GM23248 (cell line): ENCODE measurements around the gene ZDHHC20. TPM values are rescaled to one million over a fixed set of nuclear protein-coding genes. Genes with fewer than 3 reads are reported as not detected.

Experiments used
- DNase-seq: peaks from one replicate; pipeline ENCODE4 v3.0.0-alpha.2; 2015
- H2AFZ ChIP-seq: fragments of 200-600 bp; sonication (generic); 2 replicates; pipeline ENCODE4 v1.6.1; 2016; ENCODE audit warnings: antibody characterized with exemption
- H3F3A ChIP-seq: fragments of 200-600 bp; sonication (generic); 2 replicates; pipeline ENCODE4 v1.6.1; 2016; ENCODE audit warnings: mild to moderate bottlenecking, antibody characterized with exemption, mixed run types; ENCODE audit not compliant: insufficient read depth
- H3K27ac ChIP-seq: fragments of 200-600 bp; sonication (generic); 2 replicates; pipeline ENCODE4 v1.5.1; 2016; ENCODE audit warnings: mild to moderate bottlenecking
- H3K27me3 ChIP-seq: fragments of 200-600 bp; sonication (generic); replicated peaks from 2 replicates; pipeline ENCODE4 v1.6.1; 2016; ENCODE audit warnings: mild to moderate bottlenecking; ENCODE audit not compliant: insufficient read depth
- H3K36me3 ChIP-seq: fragments of 200-600 bp; sonication (generic); 2 replicates; pipeline ENCODE4 v1.6.1; 2016; ENCODE audit warnings: low read depth, mild to moderate bottlenecking
- H3K4me1 ChIP-seq: fragments of 200-600 bp; sonication (generic); 2 replicates; pipeline ENCODE4 v1.6.1; 2016; ENCODE audit warnings: mild to moderate bottlenecking; ENCODE audit not compliant: insufficient read depth
- H3K4me2 ChIP-seq: fragments of 200-600 bp; sonication (generic); one replicate; pipeline ENCODE4 v1.6.1; 2016; ENCODE audit warnings: mild to moderate bottlenecking; ENCODE audit not compliant: unreplicated experiment
- H3K4me3 ChIP-seq: fragments of 200-600 bp; sonication (generic); 2 replicates; pipeline ENCODE4 v1.5.1; 2016; ENCODE audit warnings: mild to moderate bottlenecking
- H3K79me2 ChIP-seq: fragments of 200-600 bp; sonication (generic); 2 replicates; pipeline ENCODE4 v1.6.1; 2016; ENCODE audit warnings: mild to moderate bottlenecking; ENCODE audit not compliant: insufficient read depth
- H3K9ac ChIP-seq: fragments of 200-600 bp; sonication (generic); 2 replicates; pipeline ENCODE4 v1.6.1; 2016; ENCODE audit warnings: mild to moderate bottlenecking
- H3K9me2 ChIP-seq: fragments of 200-600 bp; sonication (generic); 2 replicates; pipeline ENCODE4 v1.6.1; 2016; ENCODE audit warnings: mixed run types, mild to moderate bottlenecking, moderate library complexity; ENCODE audit not compliant: insufficient read depth
- H3K9me3 ChIP-seq: fragments of 200-600 bp; sonication (generic); one replicate; pipeline ENCODE4 v1.6.1; 2017; ENCODE audit warnings: low read depth
- H4K20me1 ChIP-seq: fragments of 200-600 bp; sonication (generic); 2 replicates; pipeline ENCODE4 v1.6.0; 2016; ENCODE audit not compliant: insufficient read depth
- EZH2 ChIP-seq: fragments of 200-600 bp; sonication (generic); IDR thresholded peaks from 2 replicates; pipeline ENCODE4 v1.6.1; 2018; ENCODE audit warnings: antibody characterized with exemption, mild to moderate bottlenecking; ENCODE audit not compliant: insufficient read depth, poor library complexity, severe bottlenecking
- EZH2phosphoT487 ChIP-seq: fragments of 200-600 bp; sonication (generic); IDR thresholded peaks from 2 replicates; pipeline ENCODE4 v1.6.1; 2018; ENCODE audit warnings: antibody characterized with exemption, moderate library complexity, mild to moderate bottlenecking, low read depth; ENCODE audit not compliant: insufficient read depth
- WGBS, 2 experiments: methylation state at CpG; one replicate each; pipeline ENCODE4 v1.1.6; 2015 to 2017; ENCODE audit warnings: low lambda C conversion rate in 2 of 2, low coverage in 1 of 2; ENCODE audit errors: missing lambda C conversion rate in 2 of 2; 5-methylcytosine and 5-hydroxymethylcytosine counted together
- in situ Hi-C: fragments of 300-500 bp; cut with MboI; formaldehyde crosslinking; loops from 2 replicates; pipeline ENCODE4 v1.15.0; 2020
- polyA plus RNA-seq: library from polyadenylated mRNA; unstranded; fragments of >200 nt; fragmentation: Nextera tagmentation; extraction: Ambion mirVana; gene quantifications from 2 replicates; pipeline ENCODE4 v1.2.1, GENCODE V29; 2016
- total RNA-seq: library from RNA; depleted of rRNA; stranded (reverse); fragments of >200 nt; shearing (Covaris generic); gene quantifications from 2 replicates; pipeline ENCODE4 v1.2.3, GENCODE V29; 2014

Gene ZDHHC20
- total and polyA plus RNA-seq, 2 experiments from 2014 or later, result 41.1 to 65.3 TPM

DNA sequence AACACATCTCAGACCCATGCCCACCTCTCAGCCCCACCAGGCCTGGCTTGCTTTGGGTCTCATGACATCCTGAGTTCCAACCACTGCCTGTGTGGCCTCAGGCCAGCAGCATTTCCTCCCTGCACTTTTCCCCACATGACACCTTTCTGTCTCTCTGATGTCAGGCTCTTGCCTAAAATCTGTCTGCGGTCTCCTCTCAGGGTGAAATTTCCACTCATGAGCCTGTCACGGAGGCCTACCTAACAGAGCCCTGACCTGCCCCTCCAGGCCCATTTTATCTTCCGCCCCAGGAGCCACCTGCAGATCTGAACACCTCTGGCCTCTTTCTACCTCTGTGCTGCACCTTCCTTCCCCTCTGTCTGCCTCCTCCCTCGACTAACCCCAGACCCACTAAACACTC is 93.5 kb downstream of the ZDHHC20 start:
- DNase-seq, result no peak
- H3K4me1 ChIP-seq, result no peaks in the 10 kb centered on the region
- TF ChIP-seq EZH2phosphoT487, result no peak
- TF ChIP-seq EZH2, result no peak
- H3K79me2 ChIP-seq, result no peaks in the 10 kb centered on the region
- no peak overlapping the region for H2AFZ ChIP-seq
- in situ Hi-C loops, result no loop called here
- H3K27me3 ChIP-seq, result no peaks in the 10 kb centered on the region
- no peaks in the 10 kb centered on the region for H3K9me3 ChIP-seq
- H3K27ac ChIP-seq, result no peak overlapping the region
- H3K9ac ChIP-seq, result no peak overlapping the region
- no peaks in the 10 kb centered on the region for H3K36me3 ChIP-seq
- no peak overlapping the region for H3K4me2 ChIP-seq
- H4K20me1 ChIP-seq, result no peaks in the 10 kb centered on the region
- no peak overlapping the region for H3K4me3 ChIP-seq
- no peaks in the 10 kb centered on the region for H3F3A ChIP-seq
- H3K9me2 ChIP-seq, result no peaks in the 10 kb centered on the region
- 93 to 95% methylated on average over 4 of the region's 4 CpGs for WGBS, 2 experiments

GRCh38 chr13:21364916-21365315 is 94.2 kb downstream of the ZDHHC20 start:
- no peak overlapping the region for H3K9ac ChIP-seq

GRCh38 chr13:21364357-21364756 is 94.7 kb downstream of the ZDHHC20 start:
- Histone ChIP-seq H3K36me3 (no peaks in the 10 kb centered on the region), H3K9me3 (no peaks in the 10 kb centered on the region), H2AFZ (no peak overlapping the region), H3K4me3 (no peak overlapping the region), H4K20me1 (no peaks in the 10 kb centered on the region), H3K79me2 (no peaks in the 10 kb centered on the region), H3K4me1 (no peaks in the 10 kb centered on the region), H3F3A (no peaks in the 10 kb centered on the region), H3K9ac (no peak overlapping the region), H3K9me2 (no peaks in the 10 kb centered on the region), H3K27ac (no peak overlapping the region), H3K4me2 (no peak overlapping the region), H3K27me3 (no peaks in the 10 kb centered on the region)
- no peak for DNase-seq
- TF ChIP-seq EZH2phosphoT487, result no peak
- no peak for TF ChIP-seq EZH2
- in situ Hi-C loops, result no loop called here
- 74 to 75% methylated on average over 7 of the region's 7 CpGs for WGBS, 2 experiments

More at GRCh38 chr13:21364916-21365315, 94.2 kb downstream of the ZDHHC20 start:
- Histone ChIP-seq H3K9me2 (no peaks in the 10 kb centered on the region), H2AFZ (no peak overlapping the region), H3K4me3 (no peak overlapping the region), H3K27me3 (no peaks in the 10 kb centered on the region), H3K9me3 (no peaks in the 10 kb centered on the region), H3K27ac (no peak overlapping the region), H3K4me2 (no peak overlapping the region), H3K4me1 (no peaks in the 10 kb centered on the region), H3K36me3 (no peaks in the 10 kb centered on the region), H4K20me1 (no peaks in the 10 kb centered on the region), H3F3A (no peaks in the 10 kb centered on the region), H3K79me2 (no peaks in the 10 kb centered on the region)
- DNase-seq, result no peak
- in situ Hi-C loops, result no loop called here
- TF ChIP-seq EZH2, result no peak
- TF ChIP-seq EZH2phosphoT487, result no peak
- 54 to 64% methylated on average over 4 of the region's 4 CpGs for WGBS, 2 experiments

- Histone ChIP-seq H3K9me2 (no peaks in the 10 kb centered on the region), H3K4me2 (no peak overlapping the region), H3K4me1 (no peaks in the 10 kb centered on the region), H3K4me3 (no peak overlapping the region), H3K9me3 (no peaks in the 10 kb centered on the region), H3K36me3 (no peaks in the 10 kb centered on the region), H3K27me3 (no peaks in the 10 kb centered on the region), H3K27ac (no peak overlapping the region), H2AFZ (no peak overlapping the region), H3K9ac (no peak overlapping the region), H4K20me1 (no peaks in the 10 kb centered on the region), H3F3A (no peaks in the 10 kb centered on the region), H3K79me2 (no peaks in the 10 kb centered on the region)
- TF ChIP-seq EZH2phosphoT487, result no peak
- no peak for TF ChIP-seq EZH2
- no peak for DNase-seq
- in situ Hi-C loops, result no loop called here
- 69 to 74% methylated on average over 4 of the region's 4 CpGs for WGBS, 2 experiments
Observed at GRCh38 chr13:21362741-21363140, 96.4 kb downstream of the ZDHHC20 start.

DNA sequence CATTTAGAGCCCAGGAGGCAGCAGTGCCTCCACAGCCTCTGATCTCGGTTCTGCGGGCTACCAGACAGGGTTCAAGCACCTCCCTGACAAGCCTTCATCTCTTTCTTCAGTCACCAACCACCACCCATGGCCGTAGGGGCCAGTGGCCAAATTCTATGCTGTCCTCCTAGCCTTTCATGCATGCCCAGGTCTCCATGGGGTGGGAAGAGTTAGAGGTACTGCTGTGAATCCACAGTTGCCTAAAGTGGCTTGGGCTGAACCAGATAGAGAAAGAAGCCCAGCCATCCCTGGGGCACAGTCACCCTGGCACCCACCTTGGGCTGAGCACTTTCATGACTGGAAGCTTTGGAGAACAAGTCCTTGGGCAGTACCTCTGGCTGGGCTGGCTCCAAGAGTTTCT is 97.4 kb downstream of the ZDHHC20 start:
- Histone ChIP-seq H3F3A (no peaks in the 10 kb centered on the region), H2AFZ (no peak overlapping the region), H4K20me1 (no peaks in the 10 kb centered on the region), H3K79me2 (no peaks in the 10 kb centered on the region), H3K9me2 (no peaks in the 10 kb centered on the region), H3K27me3 (no peaks in the 10 kb centered on the region), H3K4me1 (no peaks in the 10 kb centered on the region), H3K27ac (no peak overlapping the region), H3K36me3 (no peaks in the 10 kb centered on the region), H3K4me3 (no peak overlapping the region), H3K9ac (no peak overlapping the region), H3K4me2 (no peak overlapping the region), H3K9me3 (no peaks in the 10 kb centered on the region)
- TF ChIP-seq EZH2 (no peak), EZH2phosphoT487 (no peak)
- in situ Hi-C loops, result no loop called here
- 42 to 55% methylated on average over 3 of the region's 3 CpGs for WGBS, 2 experiments
- no peak for DNase-seq
